ENCODE measurements around the gene HEATR1.

HEATR1 gene

DNA sequence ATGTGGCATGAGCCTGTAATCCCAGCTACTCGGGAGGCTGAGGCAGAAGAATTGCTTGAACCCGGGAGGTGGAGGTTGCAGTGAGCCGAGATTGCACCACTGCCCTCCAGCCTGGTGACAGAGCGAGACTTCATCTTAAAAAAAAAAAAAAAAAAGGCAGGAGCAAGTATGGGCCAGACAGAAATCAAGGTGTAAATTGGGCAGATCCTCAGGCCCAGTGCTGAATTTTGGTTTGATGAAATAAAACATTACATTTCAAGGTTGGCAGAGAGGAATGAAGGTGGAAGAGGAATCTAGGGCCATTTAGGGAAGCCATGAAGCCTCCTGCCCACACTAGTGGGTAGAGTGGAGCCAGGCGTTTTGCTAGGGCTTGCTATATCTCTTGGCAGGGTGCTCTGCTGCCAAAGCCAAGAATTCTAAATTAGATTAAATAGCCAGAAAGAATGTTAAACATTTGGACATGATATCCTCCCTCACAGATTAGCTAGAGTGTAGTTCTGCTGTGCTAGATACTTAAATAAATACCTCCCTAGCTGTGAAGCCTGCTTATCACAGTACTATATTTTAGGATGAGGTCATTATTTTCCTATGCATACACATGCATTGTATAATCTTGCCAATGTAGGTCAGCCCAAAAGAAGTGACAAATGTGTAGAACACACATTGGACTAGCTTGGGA lies 97.2 kb downstream of the HEATR1 start:
- TF ChIP-seq TAF1 (IDR thresholded peaks at IDR 0.05; ENCODE audit: borderline replicate concordance, insufficient read depth, low read length) (no peak), FOXP2 (optimal IDR thresholded peaks at IDR 0.05; ENCODE audit: borderline replicate concordance, extremely low read depth, extremely low read length, insufficient read depth) (no peak), SIN3A (IDR thresholded peaks at IDR 0.05; ENCODE audit: borderline replicate concordance, insufficient read depth, low read length) (no peak), POLR2AphosphoS5 (IDR thresholded peaks at IDR 0.05; ENCODE audit: low read depth, low read length) (no peak)
- TF ChIP-seq, protein P1, sequence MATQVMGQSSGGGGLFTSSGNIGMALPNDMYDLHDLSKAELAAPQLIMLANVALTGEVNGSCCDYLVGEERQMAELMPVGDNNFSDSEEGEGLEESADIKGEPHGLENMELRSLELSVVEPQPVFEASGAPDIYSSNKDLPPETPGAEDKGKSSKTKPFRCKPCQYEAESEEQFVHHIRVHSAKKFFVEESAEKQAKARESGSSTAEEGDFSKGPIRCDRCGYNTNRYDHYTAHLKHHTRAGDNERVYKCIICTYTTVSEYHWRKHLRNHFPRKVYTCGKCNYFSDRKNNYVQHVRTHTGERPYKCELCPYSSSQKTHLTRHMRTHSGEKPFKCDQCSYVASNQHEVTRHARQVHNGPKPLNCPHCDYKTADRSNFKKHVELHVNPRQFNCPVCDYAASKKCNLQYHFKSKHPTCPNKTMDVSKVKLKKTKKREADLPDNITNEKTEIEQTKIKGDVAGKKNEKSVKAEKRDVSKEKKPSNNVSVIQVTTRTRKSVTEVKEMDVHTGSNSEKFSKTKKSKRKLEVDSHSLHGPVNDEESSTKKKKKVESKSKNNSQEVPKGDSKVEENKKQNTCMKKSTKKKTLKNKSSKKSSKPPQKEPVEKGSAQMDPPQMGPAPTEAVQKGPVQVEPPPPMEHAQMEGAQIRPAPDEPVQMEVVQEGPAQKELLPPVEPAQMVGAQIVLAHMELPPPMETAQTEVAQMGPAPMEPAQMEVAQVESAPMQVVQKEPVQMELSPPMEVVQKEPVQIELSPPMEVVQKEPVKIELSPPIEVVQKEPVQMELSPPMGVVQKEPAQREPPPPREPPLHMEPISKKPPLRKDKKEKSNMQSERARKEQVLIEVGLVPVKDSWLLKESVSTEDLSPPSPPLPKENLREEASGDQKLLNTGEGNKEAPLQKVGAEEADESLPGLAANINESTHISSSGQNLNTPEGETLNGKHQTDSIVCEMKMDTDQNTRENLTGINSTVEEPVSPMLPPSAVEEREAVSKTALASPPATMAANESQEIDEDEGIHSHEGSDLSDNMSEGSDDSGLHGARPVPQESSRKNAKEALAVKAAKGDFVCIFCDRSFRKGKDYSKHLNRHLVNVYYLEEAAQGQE (IDR thresholded peaks at IDR 0.05; ENCODE audit: insufficient read depth in 1 of 2, low read depth in 2 of 2, low read length in 2 of 2), result no peak

DNA sequence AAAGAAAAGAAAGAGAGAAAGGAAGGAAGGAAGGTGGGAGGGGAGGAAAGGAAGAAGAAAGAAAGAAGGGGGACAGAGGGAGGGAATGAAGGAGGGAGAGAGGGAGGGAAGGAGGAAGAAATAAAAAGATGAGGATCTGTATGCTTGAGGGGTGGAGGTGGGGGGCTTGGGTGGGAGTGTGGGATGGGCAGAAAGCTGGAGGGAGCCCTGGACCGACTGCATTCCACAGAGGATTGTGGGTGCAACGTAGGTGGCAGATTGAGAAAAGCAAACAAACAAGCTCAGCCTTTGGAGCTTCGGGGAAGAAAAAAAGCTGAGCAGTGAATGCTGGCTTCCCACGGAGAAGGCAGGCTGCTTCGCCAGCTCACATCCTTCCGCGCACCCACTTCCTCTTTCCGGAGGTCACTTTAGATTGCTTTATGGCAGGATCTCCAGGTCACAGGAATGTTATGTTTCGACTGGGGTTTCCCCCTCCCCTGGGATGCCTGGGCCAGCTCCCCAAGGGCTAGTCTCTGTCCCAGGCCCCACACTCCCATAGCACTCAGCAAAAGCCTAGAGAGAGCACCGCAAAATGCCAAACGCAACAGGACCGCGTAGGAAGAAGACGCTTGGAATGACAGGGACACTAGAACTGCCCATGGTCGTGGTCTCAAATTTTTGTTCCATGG lies 101.2 kb downstream of the HEATR1 start:
- no peak for TF ChIP-seq TAF1 (IDR thresholded peaks at IDR 0.05; ENCODE audit: borderline replicate concordance, insufficient read depth, low read length)
- TF ChIP-seq, protein P1 (IDR thresholded peaks at IDR 0.05; ENCODE audit: insufficient read depth in 1 of 2, low read depth in 2 of 2, low read length in 2 of 2), result no peak

DNA sequence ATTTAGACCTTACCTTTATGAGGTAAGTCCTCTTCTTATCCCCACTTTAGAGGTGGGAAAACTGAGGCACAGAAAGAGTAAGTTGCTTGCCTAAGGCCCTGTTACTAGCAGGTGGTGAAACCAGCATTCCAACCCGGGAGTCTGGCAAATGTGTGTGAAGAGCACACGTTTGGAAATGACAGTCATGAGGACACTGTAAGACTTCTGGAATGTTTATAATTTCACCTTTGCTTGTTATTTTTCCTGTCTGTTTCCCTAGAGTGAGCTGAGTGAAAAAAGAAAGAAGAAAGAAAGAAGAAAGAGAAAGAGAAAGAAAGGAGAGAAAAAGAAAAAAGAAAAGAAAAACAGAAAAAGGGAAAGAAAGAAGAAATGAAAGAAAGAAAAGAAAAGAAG lies 101.7 kb downstream of the HEATR1 start:
- TF ChIP-seq FOXP2 (optimal IDR thresholded peaks at IDR 0.05; ENCODE audit: borderline replicate concordance, extremely low read depth, extremely low read length, insufficient read depth) (no peak), POLR2AphosphoS5 (IDR thresholded peaks at IDR 0.05; ENCODE audit: low read depth, low read length) (no peak), SIN3A (IDR thresholded peaks at IDR 0.05; ENCODE audit: borderline replicate concordance, insufficient read depth, low read length) (no peak), TAF1 (IDR thresholded peaks at IDR 0.05; ENCODE audit: borderline replicate concordance, insufficient read depth, low read length) (no peak)
- TF ChIP-seq, protein P1 (IDR thresholded peaks at IDR 0.05; ENCODE audit: insufficient read depth in 1 of 2, low read depth in 2 of 2, low read length in 2 of 2), result no peak

DNA sequence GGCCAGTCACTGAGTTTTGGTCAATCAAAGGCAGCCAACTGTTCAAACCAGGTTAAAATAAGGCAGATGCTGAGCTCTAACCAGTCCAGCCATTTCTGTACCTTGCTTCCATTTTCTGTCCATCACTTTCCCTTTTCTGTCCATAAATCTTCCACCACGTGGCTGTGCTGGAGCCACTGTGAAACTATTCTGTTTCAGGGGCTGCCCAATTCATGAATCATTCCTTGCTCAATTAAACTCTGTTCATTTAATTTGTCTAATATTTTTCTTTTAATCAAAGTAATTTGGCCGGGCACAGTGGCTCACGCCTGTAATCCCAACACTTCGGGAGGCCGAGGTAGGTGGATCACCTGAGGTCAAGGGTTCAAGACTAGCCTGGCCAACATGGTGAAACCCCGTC lies 103.2 kb downstream of the HEATR1 start:
- TF ChIP-seq POLR2AphosphoS5 (IDR thresholded peaks at IDR 0.05; ENCODE audit: low read depth, low read length) (no peak), SIN3A (IDR thresholded peaks at IDR 0.05; ENCODE audit: borderline replicate concordance, insufficient read depth, low read length) (no peak), FOXP2 (optimal IDR thresholded peaks at IDR 0.05; ENCODE audit: borderline replicate concordance, extremely low read depth, extremely low read length, insufficient read depth) (no peak), TAF1 (IDR thresholded peaks at IDR 0.05; ENCODE audit: borderline replicate concordance, insufficient read depth, low read length) (no peak)
- TF ChIP-seq, protein P1 (IDR thresholded peaks at IDR 0.05; ENCODE audit: insufficient read depth in 1 of 2, low read depth in 2 of 2, low read length in 2 of 2), result no peak
